ENCODE data around the gene CFAP61. TPM values are rescaled to one million over a fixed set of nuclear protein-coding genes. Genes with fewer than 3 reads are reported as not detected.

CFAP61 gene
- total and polyA plus RNA-seq, 8 donors: 0.15 to 0.53 (median 0.33) TPM

- ATAC-seq: no peak
- Histone ChIP-seq H3K4me1 (no peaks in the 10 kb centered on the region), H3K9me3 (no peaks in the 10 kb centered on the region), H3K36me3 (no peaks in the 10 kb centered on the region), H3K27ac (no peak overlapping the region), H3K4me3 (no peak overlapping the region), H3K27me3 (no peaks in the 10 kb centered on the region)
- 45 to 49% methylated on average over 2 of the region's 2 CpGs for WGBS, 2 donors
- TF ChIP-seq, protein P1, sequence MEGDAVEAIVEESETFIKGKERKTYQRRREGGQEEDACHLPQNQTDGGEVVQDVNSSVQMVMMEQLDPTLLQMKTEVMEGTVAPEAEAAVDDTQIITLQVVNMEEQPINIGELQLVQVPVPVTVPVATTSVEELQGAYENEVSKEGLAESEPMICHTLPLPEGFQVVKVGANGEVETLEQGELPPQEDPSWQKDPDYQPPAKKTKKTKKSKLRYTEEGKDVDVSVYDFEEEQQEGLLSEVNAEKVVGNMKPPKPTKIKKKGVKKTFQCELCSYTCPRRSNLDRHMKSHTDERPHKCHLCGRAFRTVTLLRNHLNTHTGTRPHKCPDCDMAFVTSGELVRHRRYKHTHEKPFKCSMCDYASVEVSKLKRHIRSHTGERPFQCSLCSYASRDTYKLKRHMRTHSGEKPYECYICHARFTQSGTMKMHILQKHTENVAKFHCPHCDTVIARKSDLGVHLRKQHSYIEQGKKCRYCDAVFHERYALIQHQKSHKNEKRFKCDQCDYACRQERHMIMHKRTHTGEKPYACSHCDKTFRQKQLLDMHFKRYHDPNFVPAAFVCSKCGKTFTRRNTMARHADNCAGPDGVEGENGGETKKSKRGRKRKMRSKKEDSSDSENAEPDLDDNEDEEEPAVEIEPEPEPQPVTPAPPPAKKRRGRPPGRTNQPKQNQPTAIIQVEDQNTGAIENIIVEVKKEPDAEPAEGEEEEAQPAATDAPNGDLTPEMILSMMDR (IDR thresholded peaks at IDR 0.05): no peak
- no peak for DNase-seq
- intact Hi-C loops (cut with DNase I): no loop called here
- no peak for FAIRE-seq
Observed at GRCh38 chr20:20143165-20143564, 90.8 kb downstream of the CFAP61 start.

- WGBS, 2 donors: 46 to 59% methylated on average over 2 of the region's 2 CpGs
- no peaks in the 10 kb centered on the region for H3K27me3 ChIP-seq
- TF ChIP-seq, protein P1 (IDR thresholded peaks at IDR 0.05): no peak
- no peak overlapping the region for H3K4me3 ChIP-seq
- no peak overlapping the region for H3K27ac ChIP-seq
- intact Hi-C loops (cut with DNase I): no loop called here
- H3K9me3 ChIP-seq: no peaks in the 10 kb centered on the region
- ATAC-seq: no peak
- no peaks in the 10 kb centered on the region for H3K36me3 ChIP-seq
- no peak for DNase-seq
- H3K4me1 ChIP-seq: no peaks in the 10 kb centered on the region
- FAIRE-seq: no peak
Observed at GRCh38 chr20:20143646-20144045, 91.3 kb downstream of the CFAP61 start.

GRCh38 chr20:20148779-20149178 lies 96.4 kb downstream of the CFAP61 start:
- no peak for ATAC-seq
- intact Hi-C loops (cut with DNase I): no loop called here
- Histone ChIP-seq H3K4me3 (no peak overlapping the region), H3K9me3 (no peaks in the 10 kb centered on the region), H3K27ac (no peak overlapping the region), H3K4me1 (no peaks in the 10 kb centered on the region), H3K36me3 (no peaks in the 10 kb centered on the region), H3K27me3 (no peaks in the 10 kb centered on the region)
- 71 to 79% methylated on average over 2 of the region's 2 CpGs for WGBS, 2 donors
- TF ChIP-seq, protein P1 (IDR thresholded peaks at IDR 0.05): no peak
- DNase-seq: no peak
- FAIRE-seq: no peak

GRCh38 chr20:20150241-20150640 lies 97.9 kb downstream of the CFAP61 start:
- 57 to 65% methylated on average over 2 of the region's 2 CpGs for WGBS, 2 donors
- intact Hi-C loops (cut with DNase I): no loop called here
- Histone ChIP-seq H3K27me3 (no peaks in the 10 kb centered on the region), H3K9me3 (no peaks in the 10 kb centered on the region), H3K4me1 (no peaks in the 10 kb centered on the region), H3K36me3 (no peaks in the 10 kb centered on the region), H3K27ac (no peak overlapping the region), H3K4me3 (no peak overlapping the region)
- DNase-seq (no peak), FAIRE-seq (no peak), ATAC-seq (no peak)
- TF ChIP-seq, protein P1 (IDR thresholded peaks at IDR 0.05): no peak

DNA sequence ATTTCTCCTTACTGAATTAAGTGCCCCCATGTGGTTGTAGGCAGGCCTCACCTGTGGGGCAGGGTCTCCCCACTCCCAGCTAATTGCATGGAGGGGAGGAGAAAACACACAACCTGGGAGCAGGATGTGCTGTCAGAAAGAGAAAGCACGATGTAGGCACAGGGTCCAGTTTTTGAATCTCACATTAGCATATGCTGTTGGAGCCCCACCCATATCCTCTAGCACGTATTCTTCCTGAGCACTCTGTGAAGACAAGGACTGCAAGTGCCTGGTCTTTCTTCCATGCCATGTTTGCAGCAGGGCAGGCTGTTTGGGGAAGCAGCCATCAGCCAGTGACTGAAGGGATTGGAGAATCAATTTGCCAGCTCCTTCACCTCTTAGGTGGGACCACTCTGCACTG lies 108.2 kb downstream of the CFAP61 start:
- no peak overlapping the region for H3K27ac ChIP-seq
- H3K36me3 ChIP-seq: no peaks in the 10 kb centered on the region
- no peaks in the 10 kb centered on the region for H3K4me1 ChIP-seq
- H3K4me3 ChIP-seq: no peak overlapping the region
- FAIRE-seq (no peak), ATAC-seq (no peak), DNase-seq (no peak)
- TF ChIP-seq, protein P1 (IDR thresholded peaks at IDR 0.05): no peak
- no peaks in the 10 kb centered on the region for H3K27me3 ChIP-seq
- H3K9me3 ChIP-seq: no peaks in the 10 kb centered on the region
- 24 to 28% methylated on average over 2 of the region's 2 CpGs for WGBS, 2 donors
- intact Hi-C loops (cut with DNase I): no loop called here

All from pancreas (tissue), 10 donors.